ENCODE results near the gene EVPLL.
"Not testable (repeated sequence)": the region's sequence is repeated elsewhere in the genome, so short reads cannot be mapped to it uniquely, and the experiment has no call there.

- not testable (repeated sequence) for TF ChIP-seq CTCF (conservative IDR thresholded peaks at IDR 0.05; ENCODE audit: low read length); EZH2phosphoT487 (IDR thresholded peaks at IDR 0.05; ENCODE audit: borderline replicate concordance)
Observed at GRCh38 chr17:18383079-18383481, 5.5 kb downstream of the EVPLL start.
